OCI-LY7 (cell line): Measurements from ENCODE around the gene RASSF4. TPM values are rescaled to one million over a fixed set of nuclear protein-coding genes. Genes with fewer than 3 reads are reported as not detected.
A peak's percentile ranks its signal among the peaks of the same experiment; 100 is the strongest.

Experiments
- BruUV-seq: library from RNA; stranded (reverse); fragments of 400-500 nt; replicated peaks from 2 replicates; lab custom pipeline; 2021; lab: Mats Ljungman, UMichigan
- CTCF ChIA-PET: fragments of 300-600 bp; sonication (Branson Sonifier 250); formaldehyde crosslinking; loops from one replicate; lab custom pipeline; 2022; ENCODE audit warnings: antibody characterized with exemption; ENCODE audit not compliant: unreplicated experiment; lab: Charles Lee
- POLR2A ChIA-PET: fragments of 300-600 bp; sonication (Branson Sonifier 250); formaldehyde crosslinking; loops from one replicate; lab custom pipeline; 2022; ENCODE audit warnings: antibody characterized with exemption; lab: Charles Lee
- DNase-seq: peaks from one replicate; pipeline ENCODE4 v3.0.0-alpha.2; 2015; ENCODE audit warnings: low spot score
- H2AFZ ChIP-seq: fragments of 200-600 bp; sonication (generic), shearing (Covaris generic); 2 replicates; pipeline ENCODE4 v1.6.1; 2014; ENCODE audit warnings: mild to moderate bottlenecking, antibody characterized with exemption, low read length, moderate library complexity
- H3K27ac ChIP-seq: fragments of 200-600 bp; sonication (generic); 2 replicates; pipeline ENCODE4 v1.5.1; 2014; ENCODE audit warnings: mixed run types, low read depth, mild to moderate bottlenecking, moderate library complexity, low read length, inconsistent platforms; ENCODE audit not compliant: poor library complexity, severe bottlenecking
- H3K36me3 ChIP-seq: fragments of 200-600 bp; sonication (generic); 2 replicates; pipeline ENCODE4 v1.6.1; 2014; ENCODE audit warnings: mild to moderate bottlenecking, antibody characterized with exemption, low read length, moderate library complexity, mixed read lengths; ENCODE audit not compliant: insufficient read depth
- H3K4me1 ChIP-seq: fragments of 200-600 bp; sonication (generic); 2 replicates; pipeline ENCODE4 v1.5.1; 2014; ENCODE audit warnings: mild to moderate bottlenecking, low read length; ENCODE audit not compliant: insufficient read depth, poor library complexity, severe bottlenecking
- H3K4me2 ChIP-seq: fragments of 200-600 bp; sonication (generic); 2 replicates; pipeline ENCODE4 v1.6.1; 2014; ENCODE audit warnings: mild to moderate bottlenecking, low read length
- H3K4me3 ChIP-seq: fragments of 200-600 bp; sonication (generic); 2 replicates; pipeline ENCODE4 v1.5.1; 2014; ENCODE audit warnings: mild to moderate bottlenecking, low read depth, low read length; ENCODE audit not compliant: poor library complexity, severe bottlenecking
- H3K79me2 ChIP-seq: fragments of 200-600 bp; sonication (generic); 2 replicates; pipeline ENCODE4 v1.6.1; 2016; ENCODE audit warnings: low read depth, mild to moderate bottlenecking, low read length, moderate library complexity, mixed read lengths; ENCODE audit not compliant: insufficient read depth
- H3K9me2 ChIP-seq: fragments of 200-600 bp; sonication (generic); 2 replicates; pipeline ENCODE4 v1.6.1; 2016; ENCODE audit warnings: mild to moderate bottlenecking, low read length, mixed read lengths; ENCODE audit not compliant: insufficient read depth
- H3K9me3 ChIP-seq: fragments of 200-600 bp; sonication (generic); 2 replicates; pipeline ENCODE4 v1.6.1; 2014; ENCODE audit warnings: mild to moderate bottlenecking, mixed run types, low read length, mixed read lengths
- H4K20me1 ChIP-seq: fragments of 200-600 bp; sonication (generic); 2 replicates; pipeline ENCODE4 v1.6.1; 2014; ENCODE audit warnings: mild to moderate bottlenecking, antibody characterized with exemption, low read length, moderate library complexity, mixed read lengths; ENCODE audit not compliant: insufficient read depth
- EZH2phosphoT487 ChIP-seq: fragments of 200-600 bp; sonication (generic); IDR thresholded peaks from 2 replicates; pipeline ENCODE4 v1.6.1; 2018; ENCODE audit warnings: low read depth, borderline replicate concordance, mild to moderate bottlenecking, mixed run types, antibody characterized with exemption, low read length, moderate library complexity, mixed read lengths
- intact Hi-C: fragments of 100-400 bp; cut with micrococcal nuclease; formaldehyde crosslinking; loops from one replicate; pipeline ENCODE4 v1.10.0; 2022; ENCODE audit not compliant: unreplicated experiment
- total RNA-seq, 2 experiments: library from RNA; depleted of rRNA in 1 of 2; stranded (reverse); fragments of >200 nt in 1 of 2; shearing (Covaris generic) in 1 of 2; gene quantifications; 2 replicates each; pipeline ENCODE4 v1.2.3, GENCODE V29; 2014 to 2022
- TF ChIP-seq, protein P1 (sequence below): fragments of 200-600 bp; sonication (generic); conservative IDR thresholded peaks from 2 replicates; pipeline ENCODE4 v1.5.1; 2014; ENCODE audit warnings: mild to moderate bottlenecking, antibody characterized with exemption, low read length, moderate library complexity, mixed read lengths

RASSF4 gene
- total RNA-seq, 2 experiments from 2014 or later = 2.6 to 5.3 TPM

GRCh38 chr10:44965104-44965503 is 5.5 kb downstream of the RASSF4 start:
- H4K20me1 ChIP-seq = no peaks in the 10 kb centered on the region
- H3K27ac ChIP-seq = no peak overlapping the region
- H3K79me2 ChIP-seq = no peaks in the 10 kb centered on the region
- H3K9me2 ChIP-seq = no peaks in the 10 kb centered on the region
- H3K4me1 ChIP-seq = peaks cover 77% of the 10 kb centered on the region
- intact Hi-C loops = no loop called here
- H2AFZ ChIP-seq = peak overlapping the region; percentile 60; the same call in 1 of the 2 replicates
- no TSS peak for BruUV-seq
- POLR2A ChIA-PET = interaction anchor here (0.6 to 2.2 kb wide), 5 partner anchors 8 to 1504 kb away, joined by 3 to 9 read pairs (median 4); no protein-coding TSS in a partner anchor
- H3K9me3 ChIP-seq = no peaks in the 10 kb centered on the region
- H3K4me2 ChIP-seq = peak overlapping the region; percentile 61; the same call in 1 of the 2 replicates
- CTCF ChIA-PET = interaction anchor here (1.0 kb wide), 1 partner anchor 35 kb away, joined by 3 read pairs; no protein-coding TSS in a partner anchor
- TF ChIP-seq, protein P1, sequence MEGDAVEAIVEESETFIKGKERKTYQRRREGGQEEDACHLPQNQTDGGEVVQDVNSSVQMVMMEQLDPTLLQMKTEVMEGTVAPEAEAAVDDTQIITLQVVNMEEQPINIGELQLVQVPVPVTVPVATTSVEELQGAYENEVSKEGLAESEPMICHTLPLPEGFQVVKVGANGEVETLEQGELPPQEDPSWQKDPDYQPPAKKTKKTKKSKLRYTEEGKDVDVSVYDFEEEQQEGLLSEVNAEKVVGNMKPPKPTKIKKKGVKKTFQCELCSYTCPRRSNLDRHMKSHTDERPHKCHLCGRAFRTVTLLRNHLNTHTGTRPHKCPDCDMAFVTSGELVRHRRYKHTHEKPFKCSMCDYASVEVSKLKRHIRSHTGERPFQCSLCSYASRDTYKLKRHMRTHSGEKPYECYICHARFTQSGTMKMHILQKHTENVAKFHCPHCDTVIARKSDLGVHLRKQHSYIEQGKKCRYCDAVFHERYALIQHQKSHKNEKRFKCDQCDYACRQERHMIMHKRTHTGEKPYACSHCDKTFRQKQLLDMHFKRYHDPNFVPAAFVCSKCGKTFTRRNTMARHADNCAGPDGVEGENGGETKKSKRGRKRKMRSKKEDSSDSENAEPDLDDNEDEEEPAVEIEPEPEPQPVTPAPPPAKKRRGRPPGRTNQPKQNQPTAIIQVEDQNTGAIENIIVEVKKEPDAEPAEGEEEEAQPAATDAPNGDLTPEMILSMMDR = no peak
- no peak for TF ChIP-seq EZH2phosphoT487
- no peak for DNase-seq
- no peak overlapping the region for H3K4me3 ChIP-seq
- no peaks in the 10 kb centered on the region for H3K36me3 ChIP-seq

- DNase-seq = no peak
- no peak for TF ChIP-seq EZH2phosphoT487
- TF ChIP-seq, protein P1 = no peak; the same call in 1 of the 2 replicates
- Histone ChIP-seq H3K4me1 (peaks cover 71% of the 10 kb centered on the region), H3K79me2 (no peaks in the 10 kb centered on the region), H3K36me3 (no peaks in the 10 kb centered on the region), H3K4me3 (no peak overlapping the region), H4K20me1 (no peaks in the 10 kb centered on the region), H3K9me2 (no peaks in the 10 kb centered on the region), H2AFZ (peak overlapping the region; percentile 88), H3K27ac (no peak overlapping the region), H3K4me2 (peak overlapping the region; percentile 49), H3K9me3 (no peaks in the 10 kb centered on the region)
- CTCF ChIA-PET = interaction anchor here (0.6 kb wide), 1 partner anchor 31 kb away, joined by 3 read pairs; no protein-coding TSS in a partner anchor
- POLR2A ChIA-PET = interaction anchor here (0.6 to 1.2 kb wide), 4 partner anchors 33 to 1505 kb away, joined by 3 read pairs; no protein-coding TSS in a partner anchor
- intact Hi-C loops = no loop called here
- BruUV-seq = no TSS peak
Measured at GRCh38 chr10:44965651-44966097, 6.1 kb downstream of the RASSF4 start.

GRCh38 chr10:44966129-44966815 is 6.7 kb downstream of the RASSF4 start:
- Histone ChIP-seq H3K9me2 (no peaks in the 10 kb centered on the region), H3K4me3 (peak overlapping the region; percentile 24), H4K20me1 (no peaks in the 10 kb centered on the region), H3K79me2 (no peaks in the 10 kb centered on the region), H3K27ac (no peak overlapping the region), H3K36me3 (no peaks in the 10 kb centered on the region), H2AFZ (peak overlapping the region; percentile 88), H3K4me1 (peaks cover 65% of the 10 kb centered on the region), H3K9me3 (no peaks in the 10 kb centered on the region), H3K4me2 (peak overlapping the region; percentile 49)
- intact Hi-C loops = no loop called here
- no peak for TF ChIP-seq EZH2phosphoT487
- TF ChIP-seq, protein P1 = no peak
- ChIA-PET POLR2A (interaction anchor here (0.9 to 1.1 kb wide), 2 partner anchors 34 to 37 kb away, joined by 3 read pairs; no protein-coding TSS in a partner anchor), CTCF (no interaction called here)
- BruUV-seq = no TSS peak
- DNase-seq = no peak
